NCI-H128 (cell line): ENCODE measurements around the gene TRAM2.

Source experiments
- DNase-seq: peaks from one replicate; lab custom pipeline; 2025; ENCODE audit not compliant: unreplicated experiment; lab: John Stamatoyannopoulos, UW

Gene TRAM2, protein sequence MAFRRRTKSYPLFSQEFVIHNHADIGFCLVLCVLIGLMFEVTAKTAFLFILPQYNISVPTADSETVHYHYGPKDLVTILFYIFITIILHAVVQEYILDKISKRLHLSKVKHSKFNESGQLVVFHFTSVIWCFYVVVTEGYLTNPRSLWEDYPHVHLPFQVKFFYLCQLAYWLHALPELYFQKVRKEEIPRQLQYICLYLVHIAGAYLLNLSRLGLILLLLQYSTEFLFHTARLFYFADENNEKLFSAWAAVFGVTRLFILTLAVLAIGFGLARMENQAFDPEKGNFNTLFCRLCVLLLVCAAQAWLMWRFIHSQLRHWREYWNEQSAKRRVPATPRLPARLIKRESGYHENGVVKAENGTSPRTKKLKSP

DNA sequence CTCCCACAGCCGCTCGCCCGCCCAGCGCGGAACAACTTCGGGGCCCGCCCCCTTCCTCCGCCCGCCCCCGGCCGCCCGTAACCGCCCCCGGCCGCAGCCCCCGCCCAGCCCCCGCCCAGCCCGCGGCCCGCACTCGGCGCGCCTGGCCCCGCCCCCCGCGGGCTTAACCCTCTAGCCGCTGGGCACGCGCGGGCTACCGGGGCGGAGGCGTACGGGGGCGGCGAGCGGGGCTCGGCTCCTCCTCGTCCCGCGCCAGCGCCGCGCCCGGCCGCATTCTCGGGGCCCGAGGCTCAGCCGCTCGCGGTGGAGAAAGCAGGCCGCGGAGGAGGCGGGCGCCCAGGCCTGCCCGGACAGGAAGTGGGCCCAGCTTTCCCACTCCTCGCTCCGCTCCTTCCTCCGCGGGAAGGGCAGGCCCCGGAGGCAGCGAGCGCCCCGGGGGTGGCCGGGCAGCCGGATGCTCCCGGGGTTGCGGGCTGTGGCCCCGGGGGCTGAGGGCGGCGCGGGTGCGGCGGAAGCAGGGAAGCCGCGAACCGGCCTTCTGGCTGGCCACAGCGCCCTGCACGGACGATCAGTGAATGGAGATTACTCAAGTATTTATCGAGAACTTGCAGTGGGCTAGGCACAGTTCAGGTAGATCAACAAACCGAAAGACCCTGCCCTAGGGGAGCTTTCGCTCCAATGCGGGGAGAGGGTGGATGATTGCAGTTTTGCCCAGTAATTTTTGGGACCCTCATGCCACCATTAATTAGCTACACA lies at the start of gene TRAM2:
TSS of gene TRAM2 (minus strand) at position 39 of the 756 bp plus-strand sequence. CDS start 145 bp downstream, outside the sequence.
- peak; percentile 47 for DNase-seq

DNA sequence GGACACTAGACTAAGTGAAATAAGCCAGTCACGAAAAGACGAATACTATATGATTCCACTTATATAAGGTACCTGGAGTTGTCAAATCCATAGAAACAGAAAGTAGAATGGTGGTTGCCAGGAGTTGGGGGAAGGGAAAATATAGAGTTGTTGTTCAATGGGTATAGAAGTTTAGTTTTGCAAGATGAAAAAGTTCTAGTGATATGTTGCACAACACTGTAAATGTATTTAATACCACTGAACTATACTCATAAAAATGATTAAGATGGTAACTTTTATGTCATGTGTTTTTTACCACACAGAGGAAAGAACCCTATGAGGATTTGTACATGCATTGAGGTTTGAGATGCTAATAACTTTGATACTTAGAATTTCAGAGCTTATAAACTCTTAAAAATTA lies 46.0 kb upstream of the TRAM2 start:
- no peak for DNase-seq

DNA sequence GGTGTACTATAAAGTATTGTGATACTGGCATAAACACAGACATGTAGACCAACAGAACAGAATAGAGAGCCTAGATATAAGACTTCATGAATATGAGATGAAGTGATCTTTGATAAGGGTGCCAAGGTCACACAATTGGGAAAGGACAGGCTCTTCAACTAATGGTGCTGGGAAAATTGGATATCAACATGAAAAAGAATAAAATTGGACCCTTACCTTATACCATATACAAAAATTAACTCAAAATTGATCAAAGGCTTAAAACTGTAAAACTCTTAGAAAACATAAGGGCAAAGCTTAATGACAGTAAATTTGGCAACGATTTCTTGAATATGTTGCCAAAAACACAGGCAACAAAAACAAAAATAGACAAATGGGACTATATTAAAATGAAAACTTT lies 44.8 kb upstream of the TRAM2 start:
- DNase-seq = no peak

DNA sequence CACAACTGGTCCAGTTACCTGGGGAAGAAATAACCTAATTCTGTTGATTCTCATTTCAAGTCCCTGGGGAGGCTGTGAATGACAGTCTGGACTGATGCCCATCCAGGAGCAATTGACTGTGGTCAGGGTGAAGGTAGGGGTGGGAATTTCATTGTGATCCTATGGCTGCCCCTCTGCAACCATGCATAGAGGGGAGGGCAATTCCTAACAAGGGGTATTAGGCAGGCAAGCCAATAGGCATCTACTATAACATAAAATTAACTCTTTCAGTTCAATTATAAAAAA lies 44.0 kb upstream of the TRAM2 start:
- peak; percentile 14 for DNase-seq

DNA sequence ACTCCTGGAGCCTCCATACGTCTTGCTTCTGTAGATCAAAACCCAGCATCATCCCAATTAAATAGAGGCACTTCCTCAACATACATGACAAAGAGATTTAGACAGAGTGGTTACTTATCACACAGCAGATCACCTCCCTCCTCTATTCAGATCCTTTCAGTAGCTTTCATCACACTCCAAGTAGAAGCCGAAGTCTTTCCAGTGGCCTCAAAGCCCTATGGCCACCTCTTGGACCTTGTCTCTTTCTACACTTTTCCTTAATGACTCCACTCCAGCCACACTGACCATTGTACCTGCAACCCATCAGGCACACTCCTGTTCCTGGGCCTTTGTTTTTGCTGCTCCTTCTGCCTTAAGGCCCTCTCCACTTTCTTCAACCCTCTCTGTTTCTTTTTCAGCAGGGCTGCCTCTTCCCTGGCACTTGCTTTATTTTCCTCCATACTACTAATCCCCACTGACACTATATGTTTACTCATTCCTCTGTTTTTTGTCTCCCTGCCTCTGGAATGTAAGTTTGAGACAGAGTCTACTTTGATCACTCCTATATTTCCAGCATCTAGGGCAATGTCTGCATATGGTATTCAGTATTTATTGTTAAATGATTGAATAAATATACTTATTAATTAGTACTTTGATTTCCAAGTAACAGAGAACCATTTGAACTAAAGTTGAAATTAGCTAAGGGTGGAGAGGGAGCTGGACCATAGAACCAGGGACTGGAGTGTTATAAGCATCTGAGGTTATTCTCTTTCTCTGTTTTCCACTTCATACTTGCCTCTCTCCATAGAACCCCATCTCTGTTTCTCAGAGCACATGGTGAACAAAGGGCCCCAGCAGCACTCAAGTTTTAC lies 43.4 kb upstream of the TRAM2 start:
- no peak for DNase-seq

DNA sequence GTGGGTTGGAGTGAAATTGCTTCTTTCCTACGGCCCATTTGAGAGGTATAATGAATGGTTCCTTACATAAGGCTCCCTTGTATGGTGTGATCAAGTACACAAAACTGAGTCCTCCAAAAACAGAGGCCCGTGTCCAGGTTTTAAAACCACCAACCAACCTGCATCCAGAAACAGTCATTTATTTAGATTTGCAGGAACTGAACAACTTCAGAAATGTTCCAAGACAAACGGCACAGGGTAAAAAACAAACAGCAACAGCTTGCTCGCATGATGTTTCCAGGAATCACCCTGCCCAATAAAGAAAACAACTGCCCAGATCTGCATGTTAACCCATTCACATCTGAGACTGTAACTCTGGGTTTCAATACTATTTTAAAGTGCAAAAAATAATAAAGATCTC lies 40.2 kb upstream of the TRAM2 start:
- DNase-seq = no peak

DNA sequence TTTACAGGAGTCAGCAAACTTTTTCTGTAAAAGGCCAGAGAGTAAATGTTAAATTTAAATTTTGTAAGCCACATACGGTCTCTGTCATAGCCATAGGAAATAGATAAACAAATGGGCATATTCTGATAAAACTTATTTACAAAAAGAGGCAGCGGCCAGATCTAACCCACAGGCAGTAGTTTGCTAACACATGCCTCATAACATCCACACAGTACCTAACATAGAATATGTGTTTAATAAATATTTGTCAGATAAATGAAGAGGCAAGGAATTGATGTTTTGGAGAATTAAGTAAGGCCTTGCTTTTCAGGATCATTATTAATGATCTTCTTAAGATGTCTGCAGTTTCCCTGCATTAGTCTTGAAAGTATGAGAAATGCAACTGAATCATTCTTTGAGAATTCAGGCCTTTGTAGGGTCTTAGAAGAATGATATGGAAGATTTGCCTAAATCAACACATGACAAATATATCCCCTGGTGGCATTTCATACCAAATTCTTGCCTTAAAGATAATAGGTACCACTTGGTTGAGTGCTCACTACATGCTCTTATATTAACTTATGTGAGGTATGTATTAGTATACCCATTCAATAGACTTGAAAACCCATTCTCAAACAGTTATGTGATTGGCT lies 39.3 kb upstream of the TRAM2 start:
- no peak for DNase-seq

DNA sequence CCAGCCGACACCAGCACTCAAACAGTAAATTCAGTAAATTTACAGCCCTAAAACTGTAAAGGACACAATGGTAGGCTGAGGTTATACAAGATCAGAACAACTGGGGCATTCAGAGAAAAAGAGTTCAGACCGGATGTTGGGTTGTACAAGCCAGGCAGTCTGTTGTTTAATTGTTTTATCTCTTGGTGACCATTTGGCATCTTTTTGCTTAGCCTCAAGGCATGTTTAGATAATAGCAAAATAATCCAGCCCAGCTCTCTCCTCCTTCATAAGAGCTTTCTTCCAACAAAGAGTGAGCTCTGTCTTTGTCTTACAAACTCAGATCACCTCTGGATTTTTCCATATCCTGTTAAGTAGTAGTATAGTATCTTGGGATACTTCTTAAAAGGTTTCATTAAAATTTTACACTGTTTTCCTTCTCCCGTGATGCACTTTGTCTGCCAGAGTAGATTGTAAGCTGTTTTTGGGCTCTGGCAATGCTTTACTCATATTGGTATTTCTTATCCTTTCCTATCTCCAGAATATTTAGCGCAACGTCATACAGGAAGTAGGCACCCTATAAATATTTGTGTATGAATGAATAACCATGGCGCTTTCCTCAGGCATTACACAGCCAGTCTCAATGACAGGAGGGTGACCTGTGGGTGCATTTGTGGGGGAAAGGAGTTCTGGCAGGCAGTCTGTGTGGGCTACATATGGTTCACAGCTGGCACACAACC lies 35.6 kb upstream of the TRAM2 start:
- no peak for DNase-seq

DNA sequence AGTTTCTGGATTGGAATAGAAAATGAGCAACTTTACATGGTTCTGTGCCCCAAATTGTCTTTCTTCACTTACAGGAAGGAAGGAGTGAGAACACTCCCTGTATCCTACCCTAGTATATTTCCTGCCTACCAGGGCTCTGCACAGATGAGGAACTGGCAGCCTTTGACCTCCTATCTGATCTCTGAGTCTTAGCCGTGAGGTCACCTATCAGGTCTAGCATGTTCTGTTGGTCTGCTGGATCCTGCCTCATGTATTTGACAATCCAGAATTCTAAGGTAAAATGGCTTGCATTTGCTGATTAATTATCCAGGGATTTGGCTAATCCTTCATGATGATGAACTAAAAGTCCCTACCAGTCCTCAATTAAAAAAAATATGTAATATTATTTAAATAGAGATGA lies 35.0 kb upstream of the TRAM2 start:
- DNase-seq = no peak

DNA sequence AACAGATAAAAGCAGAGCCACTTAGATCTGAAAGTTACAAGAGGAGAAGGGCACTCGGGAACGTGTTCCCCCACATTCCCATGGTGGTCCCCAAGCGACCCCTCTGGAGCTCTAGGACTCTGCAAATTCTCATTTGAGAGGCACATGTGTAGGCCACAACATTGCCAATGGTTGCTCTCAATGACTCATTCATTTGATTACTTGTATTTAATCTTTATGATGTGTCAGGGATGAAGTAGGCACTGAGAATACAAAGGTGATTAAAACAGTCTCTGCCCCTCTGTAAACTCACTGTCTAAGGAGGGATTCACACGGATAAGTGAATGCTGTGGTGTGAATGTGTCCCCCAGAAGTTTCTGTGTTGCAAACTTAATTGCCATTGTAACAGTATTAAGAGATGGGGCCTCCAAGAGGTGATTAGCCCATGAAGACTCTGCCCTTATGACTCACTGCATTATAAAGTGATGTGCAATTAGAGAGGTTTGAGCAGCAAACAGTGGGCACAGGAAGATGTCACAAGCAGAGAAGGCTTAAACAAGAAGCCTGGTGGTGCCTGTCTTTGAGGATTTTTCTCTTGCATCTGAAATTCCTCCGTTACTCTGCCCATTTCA lies 34.0 kb upstream of the TRAM2 start:
- DNase-seq = no peak

DNA sequence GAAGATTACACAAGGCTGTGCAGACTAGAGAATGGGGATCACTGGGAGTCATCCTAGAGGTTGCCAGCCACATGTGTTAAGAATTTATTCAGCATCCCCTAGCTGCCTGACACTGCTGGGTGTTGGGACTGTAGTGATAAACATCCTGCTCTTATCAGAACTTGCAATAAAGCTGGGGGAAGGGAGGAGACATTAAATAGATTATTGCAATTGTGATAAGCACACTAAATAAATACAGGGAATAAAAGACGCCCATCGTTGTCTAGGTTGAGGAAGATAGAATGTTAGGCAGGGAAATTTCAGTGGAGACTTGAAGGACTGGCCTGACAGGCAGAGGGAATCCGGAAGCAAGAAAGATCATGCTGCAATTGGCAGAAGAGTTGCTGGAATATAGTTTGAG lies 33.2 kb upstream of the TRAM2 start:
- no peak for DNase-seq

DNA sequence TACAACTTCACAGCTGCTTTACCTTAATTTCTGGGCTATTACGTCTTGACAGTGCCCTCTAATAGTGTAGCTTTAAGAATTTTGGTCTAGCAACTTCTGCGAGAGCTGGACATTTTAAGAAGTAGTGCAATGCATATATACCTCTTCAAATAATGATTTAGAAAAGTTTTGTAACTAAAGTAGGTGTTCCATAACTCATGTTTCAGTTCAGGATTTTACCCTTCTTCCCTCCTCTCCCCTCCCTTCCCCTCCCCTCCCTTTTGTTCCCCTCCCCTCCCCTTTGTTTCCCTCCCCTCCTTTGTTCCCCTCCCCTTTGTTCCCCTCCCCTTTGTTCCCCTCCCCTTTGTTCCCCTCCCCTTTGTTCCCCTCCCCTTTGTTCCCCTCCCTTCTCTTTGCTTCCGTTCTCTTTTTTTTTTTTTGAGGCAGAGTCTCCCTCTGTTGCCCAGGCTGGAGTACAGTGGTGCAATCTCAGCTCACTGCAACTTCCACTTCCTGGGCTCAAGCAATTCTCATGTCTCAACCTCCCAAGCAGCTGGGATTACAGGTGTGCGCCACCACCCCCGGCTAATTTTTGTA lies 28.8 kb upstream of the TRAM2 start:
- DNase-seq = no peak

DNA sequence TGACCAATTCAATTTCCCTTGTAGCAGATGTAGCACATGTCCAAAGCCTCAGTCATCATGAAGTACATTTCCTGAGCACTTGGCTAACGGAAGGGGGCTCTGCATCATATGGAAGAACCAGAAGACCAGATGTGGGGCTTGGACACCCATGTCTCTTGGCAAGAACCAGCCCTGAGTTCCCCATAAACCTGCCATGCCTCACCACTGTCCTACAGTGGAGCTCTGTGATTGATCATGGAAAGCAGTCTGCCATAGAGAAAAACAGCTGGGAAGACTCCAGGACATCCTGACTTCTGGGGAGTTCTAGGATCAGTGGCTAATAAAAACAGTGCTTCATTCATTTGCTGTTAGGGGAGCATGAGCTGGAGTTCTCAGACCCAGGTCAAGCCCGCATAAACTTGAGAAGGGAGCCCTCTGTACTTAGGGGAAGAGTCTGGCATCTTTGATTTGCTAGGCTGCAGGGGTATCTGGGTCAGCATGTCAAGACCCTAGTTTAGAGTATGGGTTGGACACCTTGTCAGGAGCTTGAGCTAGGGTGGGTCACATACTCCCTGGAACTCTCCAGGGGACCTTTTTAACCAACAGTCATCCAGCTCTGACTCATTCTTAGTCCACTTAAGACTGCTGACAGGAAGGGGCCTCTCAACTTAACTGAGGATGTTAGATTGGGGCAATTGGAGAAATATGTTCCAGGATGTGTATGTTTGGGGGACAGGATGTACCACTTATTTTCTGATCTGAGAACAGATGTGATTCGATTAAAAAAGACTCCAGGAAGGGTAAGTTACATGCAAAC lies 26.3 kb upstream of the TRAM2 start:
- no peak for DNase-seq

DNA sequence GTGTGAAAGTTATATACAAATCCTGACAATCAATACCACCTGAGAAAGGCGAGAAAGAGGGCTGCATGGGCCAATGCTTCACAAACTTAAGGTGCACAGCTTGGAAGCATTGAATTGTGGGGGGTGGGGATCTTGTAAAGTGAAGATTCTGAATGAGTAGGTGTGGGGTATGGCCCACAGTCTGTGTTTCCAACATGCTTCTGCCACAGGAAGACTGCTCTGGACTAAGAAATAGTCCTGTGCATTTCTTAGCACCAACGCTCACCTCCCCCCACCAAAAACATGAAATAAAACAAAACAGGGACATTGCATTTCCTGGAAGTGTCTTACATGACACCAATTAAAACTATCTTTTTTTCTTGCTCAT lies 21.9 kb upstream of the TRAM2 start:
- no peak for DNase-seq

DNA sequence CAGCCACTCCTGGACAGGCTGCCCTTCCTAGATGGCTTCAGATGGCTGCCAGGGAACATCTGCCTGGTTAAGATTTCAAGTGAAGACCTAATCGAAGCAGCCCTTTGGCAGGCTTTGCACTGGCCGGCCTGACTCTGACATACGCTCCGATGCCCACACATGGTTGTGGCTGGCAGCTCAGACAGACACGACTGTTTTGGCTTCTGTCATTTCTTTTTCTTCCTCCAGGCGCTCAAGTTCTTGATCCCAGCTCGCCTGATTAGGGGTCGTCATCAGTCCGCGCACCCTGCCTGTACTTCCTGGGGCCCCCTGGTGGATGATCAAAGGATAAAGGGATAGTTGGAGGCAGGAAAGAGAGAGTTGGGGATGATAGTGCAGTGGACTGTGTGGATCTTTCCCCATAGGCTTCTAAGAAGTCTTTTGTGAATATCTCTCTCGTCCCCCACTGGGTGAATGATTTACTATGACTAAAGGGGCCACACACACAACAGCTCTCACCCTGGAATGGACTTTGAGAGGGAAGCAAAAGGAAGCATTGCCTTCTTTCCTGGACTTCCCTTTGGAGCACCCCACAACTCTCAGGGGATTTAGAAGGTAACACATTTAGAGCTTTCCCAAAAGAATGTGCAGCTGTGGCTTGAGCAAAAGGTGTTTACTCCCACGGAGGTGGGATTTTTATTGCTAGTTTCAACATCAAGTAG lies 21.4 kb upstream of the TRAM2 start:
- no peak for DNase-seq

DNA sequence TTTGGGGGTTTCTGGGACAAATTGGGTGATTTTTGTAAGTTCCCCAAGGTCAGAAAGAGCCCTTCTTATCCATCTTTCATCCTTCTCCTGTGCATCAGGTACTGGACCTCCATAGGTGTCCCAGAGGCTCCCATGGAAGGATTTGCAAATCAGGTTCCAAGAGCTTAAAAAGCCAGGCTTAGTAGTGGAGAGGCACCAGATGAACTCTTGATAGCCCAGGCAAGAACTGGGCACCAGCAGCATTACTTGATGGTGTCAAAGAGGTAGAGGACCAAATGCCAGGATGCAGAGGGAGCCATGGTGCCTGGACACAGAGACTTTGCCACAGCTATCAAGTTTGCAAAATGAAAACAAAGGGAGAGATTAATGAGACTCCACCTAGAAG lies 20.9 kb upstream of the TRAM2 start:
- DNase-seq = no peak

DNA sequence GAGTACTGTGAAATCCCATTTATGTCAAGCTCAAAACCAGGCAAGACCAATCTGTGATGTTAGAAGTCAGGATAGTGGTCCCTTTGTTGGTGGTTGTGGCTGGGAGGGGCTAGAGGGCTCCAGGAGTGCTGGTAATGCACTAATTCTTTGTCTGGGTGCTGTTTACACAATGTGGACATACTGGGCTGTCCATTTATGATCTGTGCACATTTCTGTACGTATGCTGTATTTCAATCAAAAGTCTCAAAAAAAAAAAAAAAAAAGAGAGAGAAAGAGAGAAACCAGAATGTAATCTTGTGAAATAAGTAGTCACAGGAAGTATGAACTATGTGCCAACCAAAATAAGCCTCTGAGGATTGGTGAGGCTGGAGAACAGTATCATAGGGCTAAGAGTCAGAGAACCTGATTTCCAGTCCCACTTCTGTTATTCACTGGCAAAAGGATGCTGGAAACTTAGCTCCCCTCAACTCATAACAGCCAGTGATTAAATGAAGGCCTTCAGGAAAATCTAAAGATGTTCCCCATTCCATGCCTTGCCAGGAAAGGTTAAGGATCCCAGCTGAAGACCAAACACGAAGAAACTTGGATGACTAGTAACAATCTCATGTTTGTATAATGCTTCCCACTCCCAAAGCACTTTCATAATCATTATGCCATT lies 19.6 kb upstream of the TRAM2 start:
- no peak for DNase-seq

DNA sequence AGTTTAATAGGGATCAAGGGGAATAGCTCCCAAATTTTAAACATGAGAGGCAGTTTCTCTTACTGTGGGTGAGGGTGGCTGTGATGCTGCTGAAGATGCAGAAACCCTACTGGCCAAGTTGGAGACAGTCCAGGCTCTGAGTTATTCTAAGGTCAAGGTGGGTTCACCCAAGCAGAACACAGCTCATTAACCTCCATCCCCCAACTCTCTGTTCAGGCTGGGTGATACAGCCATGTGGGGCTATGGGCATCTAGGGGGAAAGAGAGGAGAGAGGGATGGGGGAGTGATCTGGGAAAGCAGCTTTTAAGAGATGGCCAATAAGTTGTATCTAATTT lies 18.9 kb upstream of the TRAM2 start:
- no peak for DNase-seq
